ENCODE results near the gene EXOC7. TPM values are rescaled to one million over a fixed set of nuclear protein-coding genes. Genes with fewer than 3 reads are reported as not detected.

Gene EXOC7
- total RNA-seq, 1 experiment from 2014 or later, result 114 TPM

GRCh38 chr17:76048025-76048605, 55.5 kb downstream of the EXOC7 start:
- Histone ChIP-seq H3K27ac (ENCODE audit: low read depth, low read length) (no peak overlapping the region), H3K4me2 (ENCODE audit: low read length) (no peak overlapping the region), H4K20me1 (ENCODE audit: insufficient read depth) (no peaks in the 10 kb centered on the region), H3K4me1 (ENCODE audit: control insufficient read depth in 1 of 2, insufficient read depth in 2 of 2, low read length in 2 of 2) (peaks cover 17 to 19% of the 10 kb centered on the region in 2 experiments), H3K36me3 (ENCODE audit: control insufficient read depth in 1 of 2, insufficient read depth in 2 of 2, low read length in 2 of 2) (peaks cover 74 to 77% of the 10 kb centered on the region in 2 experiments), H2AFZ (ENCODE audit: low read depth, low read length, poor library complexity, severe bottlenecking) (no peak overlapping the region), H3K79me2 (ENCODE audit: insufficient read depth, low read length) (peaks cover 27% of the 10 kb centered on the region), H3K9me2 (ENCODE audit: insufficient read depth) (no peaks in the 10 kb centered on the region), H3K4me3 (replicated peaks in 1 of 2; ENCODE audit: low read depth in 1 of 2, low read length in 2 of 2) (no peak overlapping the region), H3K9ac (ENCODE audit: low read length) (no peak overlapping the region), H3K27me3 (ENCODE audit: insufficient read depth, low read length) (no peaks in the 10 kb centered on the region), H3K9me3 (ENCODE audit: control insufficient read depth in 1 of 2, insufficient read depth in 1 of 2, low read depth in 1 of 2, low read length in 2 of 2) (no peaks in the 10 kb centered on the region)
- intact Hi-C loops (cut with micrococcal nuclease), result no loop called here
- ATAC-seq (no peak), DNase-seq (ENCODE audit: low read depth, low spot score) (no peak)
- no TSS peak for BruUV-seq (replicated peaks)
- POLR2A ChIA-PET, result interaction anchor here (0.7 kb wide), 1 partner anchor 18 kb away, joined by 5 read pairs; no protein-coding TSS in a partner anchor
- RAD21 ChIA-PET (ENCODE audit: low non-redundant PET in 1 of 2, low total read pairs in 2 of 2, uncharacterized antibody in 2 of 2, unreplicated experiment in 2 of 2), result no interaction called here
- TF ChIP-seq ZNF274 (IDR thresholded peaks at IDR 0.05; ENCODE audit: low read depth, low read length) (no peak), ZFX (IDR thresholded peaks at IDR 0.05) (no peak), SP1 (IDR thresholded peaks at IDR 0.05; ENCODE audit: low read depth) (no peak), EZH2phosphoT487 (IDR thresholded peaks at IDR 0.05; ENCODE audit: borderline replicate concordance) (no peak), POLR2A (IDR thresholded peaks at IDR 0.05; ENCODE audit: borderline replicate concordance, extremely low read depth, insufficient read depth, insufficient read length) (no peak), EZH2 (IDR thresholded peaks at IDR 0.05) (no peak)
- CTCF ChIA-PET, result no interaction called here

DNA sequence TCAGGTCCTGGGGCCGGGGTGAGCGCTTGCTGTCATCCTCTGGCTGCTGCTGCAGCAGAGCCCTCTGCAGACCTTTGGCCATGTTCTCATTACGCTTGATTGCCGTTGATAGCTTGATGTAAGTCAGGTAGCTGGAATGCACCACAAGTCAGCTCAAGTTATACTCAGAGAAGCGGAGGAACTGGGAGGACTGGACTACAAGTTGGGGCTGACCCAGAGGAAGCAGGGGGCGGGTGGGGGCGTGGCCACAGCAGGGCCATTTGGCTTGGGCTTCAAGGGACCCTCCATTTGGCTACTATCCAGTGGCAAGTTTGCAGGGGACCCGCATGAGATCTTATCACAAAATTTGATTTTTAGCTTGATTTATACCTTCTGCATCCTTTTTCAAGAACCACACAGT, 57.5 kb downstream of the EXOC7 start:
- peaks cover 10% of the 10 kb centered on the region for H3K79me2 ChIP-seq (ENCODE audit: insufficient read depth, low read length)
- no peak overlapping the region for H3K4me3 ChIP-seq (replicated peaks in 1 of 2; ENCODE audit: low read depth in 1 of 2, low read length in 2 of 2)
- no peak overlapping the region for H2AFZ ChIP-seq (ENCODE audit: low read depth, low read length, poor library complexity, severe bottlenecking)
- H3K27ac ChIP-seq (ENCODE audit: low read depth, low read length), result no peak overlapping the region
- no peak overlapping the region for H3K4me2 ChIP-seq (ENCODE audit: low read length)
- no peaks in the 10 kb centered on the region for H3K9me2 ChIP-seq (ENCODE audit: insufficient read depth)
- no TSS peak for BruUV-seq (replicated peaks)
- ChIA-PET RAD21 (ENCODE audit: low non-redundant PET in 1 of 2, low total read pairs in 2 of 2, uncharacterized antibody in 2 of 2, unreplicated experiment in 2 of 2) (no interaction called here), CTCF (no interaction called here), POLR2A (no interaction called here)
- no peak for ATAC-seq
- H3K9ac ChIP-seq (ENCODE audit: low read length), result no peak overlapping the region
- TF ChIP-seq CBX3 (IDR thresholded peaks at IDR 0.05; ENCODE audit: low read depth) (no peak), MAX (IDR thresholded peaks at IDR 0.05) (no peak), ZFX (IDR thresholded peaks at IDR 0.05) (no peak), POLR2A (IDR thresholded peaks at IDR 0.05; ENCODE audit: borderline replicate concordance, extremely low read depth, insufficient read depth, insufficient read length) (no peak), ZBTB33 (IDR thresholded peaks at IDR 0.05; ENCODE audit: extremely low read depth, insufficient replicate concordance, low read length) (no peak), SIN3A (IDR thresholded peaks at IDR 0.05; ENCODE audit: low read depth) (no peak), JUND (IDR thresholded peaks at IDR 0.05) (no peak), ZNF274 (IDR thresholded peaks at IDR 0.05; ENCODE audit: low read depth, low read length) (no peak), REST (IDR thresholded peaks at IDR 0.05; ENCODE audit: low read depth) (no peak)
- H3K27me3 ChIP-seq (ENCODE audit: insufficient read depth, low read length), result no peaks in the 10 kb centered on the region
- H3K36me3 ChIP-seq (ENCODE audit: control insufficient read depth in 1 of 2, insufficient read depth in 2 of 2, low read length in 2 of 2), result peaks cover 74 to 83% of the 10 kb centered on the region in 2 experiments
- H4K20me1 ChIP-seq (ENCODE audit: insufficient read depth), result no peaks in the 10 kb centered on the region
- no peaks in the 10 kb centered on the region for H3K9me3 ChIP-seq (ENCODE audit: control insufficient read depth in 1 of 2, insufficient read depth in 1 of 2, low read depth in 1 of 2, low read length in 2 of 2)
- DNase-seq (ENCODE audit: low read depth, low spot score), result no peak
- H3K4me1 ChIP-seq (ENCODE audit: control insufficient read depth in 1 of 2, insufficient read depth in 2 of 2, low read length in 2 of 2), result peaks cover 3 to 5% of the 10 kb centered on the region in 2 experiments
- intact Hi-C loops (cut with micrococcal nuclease), result no loop called here
